Lower leg skin (tissue), 3 donors: ENCODE results near the gene VAT1L.
"Not testable (repeated sequence)": the region's sequence is repeated elsewhere in the genome, so short reads cannot be mapped to it uniquely, and the experiment has no call there.

Experiments
- POLR2A ChIP-seq, 2 donors: fragments of 450-650 bp; IDR thresholded peaks; one replicate each; pipeline ENCODE4 v1.6.1; 2016 to 2017; ENCODE audit warnings: antibody characterized with exemption in 2 of 2, mild to moderate bottlenecking in 1 of 2, moderate library complexity in 1 of 2
- TF ChIP-seq, protein P1 (sequence below), 3 donors: fragments of 450-650 bp; IDR thresholded peaks; one replicate each; pipeline ENCODE4 v1.5.1; 2016; ENCODE audit warnings: antibody characterized with exemption in 3 of 3, mild to moderate bottlenecking in 3 of 3, moderate library complexity in 2 of 3

DNA sequence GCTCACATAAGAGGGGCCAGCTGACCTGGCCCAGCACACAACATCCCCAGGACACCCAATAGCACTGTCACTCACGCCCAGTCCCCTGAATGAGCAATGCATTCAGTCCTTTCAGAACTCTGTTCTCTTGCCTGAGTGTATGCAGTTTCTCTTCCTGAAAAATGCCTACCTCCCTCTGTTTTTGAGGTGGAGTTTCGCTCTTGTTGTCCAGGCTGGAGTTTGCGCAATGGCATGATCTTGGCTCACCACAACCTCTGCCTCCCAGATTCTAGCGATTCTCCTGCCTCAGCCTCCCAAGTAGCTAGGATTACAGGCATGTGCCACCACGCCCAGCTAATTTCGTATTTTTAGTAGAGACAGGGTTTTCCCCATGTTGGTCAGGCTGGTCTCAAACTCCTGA is 159.2 kb downstream of the VAT1L start:
- TF ChIP-seq, protein P1, sequence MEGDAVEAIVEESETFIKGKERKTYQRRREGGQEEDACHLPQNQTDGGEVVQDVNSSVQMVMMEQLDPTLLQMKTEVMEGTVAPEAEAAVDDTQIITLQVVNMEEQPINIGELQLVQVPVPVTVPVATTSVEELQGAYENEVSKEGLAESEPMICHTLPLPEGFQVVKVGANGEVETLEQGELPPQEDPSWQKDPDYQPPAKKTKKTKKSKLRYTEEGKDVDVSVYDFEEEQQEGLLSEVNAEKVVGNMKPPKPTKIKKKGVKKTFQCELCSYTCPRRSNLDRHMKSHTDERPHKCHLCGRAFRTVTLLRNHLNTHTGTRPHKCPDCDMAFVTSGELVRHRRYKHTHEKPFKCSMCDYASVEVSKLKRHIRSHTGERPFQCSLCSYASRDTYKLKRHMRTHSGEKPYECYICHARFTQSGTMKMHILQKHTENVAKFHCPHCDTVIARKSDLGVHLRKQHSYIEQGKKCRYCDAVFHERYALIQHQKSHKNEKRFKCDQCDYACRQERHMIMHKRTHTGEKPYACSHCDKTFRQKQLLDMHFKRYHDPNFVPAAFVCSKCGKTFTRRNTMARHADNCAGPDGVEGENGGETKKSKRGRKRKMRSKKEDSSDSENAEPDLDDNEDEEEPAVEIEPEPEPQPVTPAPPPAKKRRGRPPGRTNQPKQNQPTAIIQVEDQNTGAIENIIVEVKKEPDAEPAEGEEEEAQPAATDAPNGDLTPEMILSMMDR (IDR thresholded peaks at IDR 0.05), result not testable (repeated sequence)
- not testable (repeated sequence) for TF ChIP-seq POLR2A (IDR thresholded peaks at IDR 0.05)
